ENCODE results near the gene CIC. TPM values are rescaled to one million over a fixed set of nuclear protein-coding genes. Genes with fewer than 3 reads are reported as not detected.

The CIC gene
- total and polyA plus RNA-seq, 2 of the 13 experiments (the other 11 are each of a cell fraction or from before 2014, with no cell fraction given): 5.9 to 8.0 TPM

DNA sequence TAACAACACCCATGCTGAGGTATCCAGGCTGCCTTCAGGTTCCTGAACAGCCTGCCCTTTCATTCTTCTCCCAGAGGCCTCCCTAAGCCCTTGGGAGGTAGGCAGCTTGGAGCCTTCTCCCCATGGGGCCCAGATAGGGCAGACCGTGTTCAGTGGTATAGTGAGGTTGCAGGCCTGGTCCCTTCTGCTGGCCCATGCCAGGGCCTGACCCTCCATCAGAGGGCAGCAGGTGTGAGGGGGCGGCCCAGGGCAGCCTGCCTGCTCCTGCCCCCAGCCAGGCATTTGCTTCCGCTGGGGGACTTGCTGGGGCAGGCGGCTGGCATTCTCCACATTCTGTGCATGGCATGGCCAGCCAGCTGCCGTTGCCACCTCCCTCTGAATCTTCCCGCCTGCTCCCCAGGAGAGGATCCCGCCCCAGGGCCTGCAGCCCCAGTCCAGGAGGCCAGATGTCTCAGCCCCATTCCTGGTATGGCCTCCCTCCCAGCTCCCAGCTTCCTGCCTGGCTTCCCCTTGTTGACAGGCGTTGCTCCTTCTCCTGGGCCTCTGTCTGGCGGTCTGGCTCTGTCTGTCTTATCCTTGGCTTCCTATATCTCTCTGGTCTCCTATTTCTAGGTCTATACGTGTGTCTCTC, 8.9 kb downstream of the CIC start (continued):
- TF ChIP-seq SP140L (CRISPR knock-in tag; IDR thresholded peaks at IDR 0.05; ENCODE audit: borderline replicate concordance) (no peak), ZNF850 (CRISPR knock-in tag; conservative IDR thresholded peaks at IDR 0.05) (no peak)
- TF ChIP-seq, protein P1, sequence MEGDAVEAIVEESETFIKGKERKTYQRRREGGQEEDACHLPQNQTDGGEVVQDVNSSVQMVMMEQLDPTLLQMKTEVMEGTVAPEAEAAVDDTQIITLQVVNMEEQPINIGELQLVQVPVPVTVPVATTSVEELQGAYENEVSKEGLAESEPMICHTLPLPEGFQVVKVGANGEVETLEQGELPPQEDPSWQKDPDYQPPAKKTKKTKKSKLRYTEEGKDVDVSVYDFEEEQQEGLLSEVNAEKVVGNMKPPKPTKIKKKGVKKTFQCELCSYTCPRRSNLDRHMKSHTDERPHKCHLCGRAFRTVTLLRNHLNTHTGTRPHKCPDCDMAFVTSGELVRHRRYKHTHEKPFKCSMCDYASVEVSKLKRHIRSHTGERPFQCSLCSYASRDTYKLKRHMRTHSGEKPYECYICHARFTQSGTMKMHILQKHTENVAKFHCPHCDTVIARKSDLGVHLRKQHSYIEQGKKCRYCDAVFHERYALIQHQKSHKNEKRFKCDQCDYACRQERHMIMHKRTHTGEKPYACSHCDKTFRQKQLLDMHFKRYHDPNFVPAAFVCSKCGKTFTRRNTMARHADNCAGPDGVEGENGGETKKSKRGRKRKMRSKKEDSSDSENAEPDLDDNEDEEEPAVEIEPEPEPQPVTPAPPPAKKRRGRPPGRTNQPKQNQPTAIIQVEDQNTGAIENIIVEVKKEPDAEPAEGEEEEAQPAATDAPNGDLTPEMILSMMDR (CRISPR knock-in tag; IDR thresholded peaks at IDR 0.05): 0 out of 2 replicates have a peak, but pooled peaks have one; percentile 11
- TF ChIP-seq, protein P2, sequence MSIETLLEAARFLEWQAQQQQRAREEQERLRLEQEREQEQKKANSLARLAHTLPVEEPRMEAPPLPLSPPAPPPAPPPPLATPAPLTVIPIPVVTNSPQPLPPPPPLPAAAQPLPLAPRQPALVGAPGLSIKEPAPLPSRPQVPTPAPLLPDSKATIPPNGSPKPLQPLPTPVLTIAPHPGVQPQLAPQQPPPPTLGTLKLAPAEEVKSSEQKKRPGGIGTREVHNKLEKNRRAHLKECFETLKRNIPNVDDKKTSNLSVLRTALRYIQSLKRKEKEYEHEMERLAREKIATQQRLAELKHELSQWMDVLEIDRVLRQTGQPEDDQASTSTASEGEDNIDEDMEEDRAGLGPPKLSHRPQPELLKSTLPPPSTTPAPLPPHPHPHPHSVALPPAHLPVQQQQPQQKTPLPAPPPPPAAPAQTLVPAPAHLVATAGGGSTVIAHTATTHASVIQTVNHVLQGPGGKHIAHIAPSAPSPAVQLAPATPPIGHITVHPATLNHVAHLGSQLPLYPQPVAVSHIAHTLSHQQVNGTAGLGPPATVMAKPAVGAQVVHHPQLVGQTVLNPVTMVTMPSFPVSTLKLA (IDR thresholded peaks at IDR 0.05): no peak

DNA sequence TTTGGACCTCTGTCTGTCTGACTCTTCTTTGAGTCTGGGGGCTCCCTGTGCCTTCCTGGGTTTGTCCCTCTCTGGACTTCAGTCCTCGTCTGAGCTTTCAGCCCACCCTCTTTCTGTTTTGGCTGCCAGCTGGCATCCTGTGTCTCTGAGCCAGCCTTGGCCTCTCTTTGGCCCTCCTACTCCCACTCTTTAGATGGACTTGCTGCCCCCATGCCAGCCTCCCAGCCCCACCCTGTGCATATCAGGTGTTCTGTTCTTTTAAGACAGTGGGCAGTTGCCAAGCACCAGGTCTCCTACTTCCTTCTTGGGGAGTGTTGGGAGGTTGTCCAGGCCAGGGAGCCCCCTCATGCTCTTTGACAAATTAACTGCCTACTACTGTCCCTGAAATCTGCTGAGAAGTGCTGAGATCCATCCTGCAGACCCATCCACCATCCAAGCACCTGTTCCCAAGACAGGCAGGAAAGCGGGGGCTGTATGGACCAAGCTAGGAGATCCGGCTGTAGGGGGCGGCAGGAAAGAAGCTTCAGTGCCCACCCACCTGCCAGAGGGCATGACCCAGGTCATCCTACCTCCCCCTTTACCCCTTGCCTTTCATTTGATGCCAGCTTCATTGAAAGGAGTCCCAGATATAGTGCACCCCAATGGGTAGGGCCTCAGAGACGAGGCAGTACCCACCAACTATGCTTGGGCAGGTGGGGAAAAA, 9.6 kb downstream of the CIC start:
- FAIRE-seq: no peak
- TF ChIP-seq NCOA2 (CRISPR knock-in tag; IDR thresholded peaks at IDR 0.05) (no peak), TAF15 (IDR thresholded peaks at IDR 0.05; ENCODE audit: low read depth, low read length, poor library complexity, severe bottlenecking) (no peak), ZFP82 (CRISPR knock-in tag; IDR thresholded peaks at IDR 0.05; ENCODE audit: borderline replicate concordance) (no peak)
- TF ChIP-seq, protein P3, sequence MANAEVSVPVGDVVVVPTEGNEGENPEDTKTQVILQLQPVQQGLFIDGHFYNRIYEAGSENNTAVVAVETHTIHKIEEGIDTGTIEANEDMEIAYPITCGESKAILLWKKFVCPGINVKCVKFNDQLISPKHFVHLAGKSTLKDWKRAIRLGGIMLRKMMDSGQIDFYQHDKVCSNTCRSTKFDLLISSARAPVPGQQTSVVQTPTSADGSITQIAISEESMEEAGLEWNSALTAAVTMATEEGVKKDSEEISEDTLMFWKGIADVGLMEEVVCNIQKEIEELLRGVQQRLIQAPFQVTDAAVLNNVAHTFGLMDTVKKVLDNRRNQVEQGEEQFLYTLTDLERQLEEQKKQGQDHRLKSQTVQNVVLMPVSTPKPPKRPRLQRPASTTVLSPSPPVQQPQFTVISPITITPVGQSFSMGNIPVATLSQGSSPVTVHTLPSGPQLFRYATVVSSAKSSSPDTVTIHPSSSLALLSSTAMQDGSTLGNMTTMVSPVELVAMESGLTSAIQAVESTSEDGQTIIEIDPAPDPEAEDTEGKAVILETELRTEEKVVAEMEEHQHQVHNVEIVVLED (CRISPR knock-in tag; IDR thresholded peaks at IDR 0.05; ENCODE audit: borderline replicate concordance): no peak
- TF ChIP-seq, protein P4, sequence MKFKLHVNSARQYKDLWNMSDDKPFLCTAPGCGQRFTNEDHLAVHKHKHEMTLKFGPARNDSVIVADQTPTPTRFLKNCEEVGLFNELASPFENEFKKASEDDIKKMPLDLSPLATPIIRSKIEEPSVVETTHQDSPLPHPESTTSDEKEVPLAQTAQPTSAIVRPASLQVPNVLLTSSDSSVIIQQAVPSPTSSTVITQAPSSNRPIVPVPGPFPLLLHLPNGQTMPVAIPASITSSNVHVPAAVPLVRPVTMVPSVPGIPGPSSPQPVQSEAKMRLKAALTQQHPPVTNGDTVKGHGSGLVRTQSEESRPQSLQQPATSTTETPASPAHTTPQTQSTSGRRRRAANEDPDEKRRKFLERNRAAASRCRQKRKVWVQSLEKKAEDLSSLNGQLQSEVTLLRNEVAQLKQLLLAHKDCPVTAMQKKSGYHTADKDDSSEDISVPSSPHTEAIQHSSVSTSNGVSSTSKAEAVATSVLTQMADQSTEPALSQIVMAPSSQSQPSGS (CRISPR knock-in tag; IDR thresholded peaks at IDR 0.05): no peak
- TF ChIP-seq, protein P5, sequence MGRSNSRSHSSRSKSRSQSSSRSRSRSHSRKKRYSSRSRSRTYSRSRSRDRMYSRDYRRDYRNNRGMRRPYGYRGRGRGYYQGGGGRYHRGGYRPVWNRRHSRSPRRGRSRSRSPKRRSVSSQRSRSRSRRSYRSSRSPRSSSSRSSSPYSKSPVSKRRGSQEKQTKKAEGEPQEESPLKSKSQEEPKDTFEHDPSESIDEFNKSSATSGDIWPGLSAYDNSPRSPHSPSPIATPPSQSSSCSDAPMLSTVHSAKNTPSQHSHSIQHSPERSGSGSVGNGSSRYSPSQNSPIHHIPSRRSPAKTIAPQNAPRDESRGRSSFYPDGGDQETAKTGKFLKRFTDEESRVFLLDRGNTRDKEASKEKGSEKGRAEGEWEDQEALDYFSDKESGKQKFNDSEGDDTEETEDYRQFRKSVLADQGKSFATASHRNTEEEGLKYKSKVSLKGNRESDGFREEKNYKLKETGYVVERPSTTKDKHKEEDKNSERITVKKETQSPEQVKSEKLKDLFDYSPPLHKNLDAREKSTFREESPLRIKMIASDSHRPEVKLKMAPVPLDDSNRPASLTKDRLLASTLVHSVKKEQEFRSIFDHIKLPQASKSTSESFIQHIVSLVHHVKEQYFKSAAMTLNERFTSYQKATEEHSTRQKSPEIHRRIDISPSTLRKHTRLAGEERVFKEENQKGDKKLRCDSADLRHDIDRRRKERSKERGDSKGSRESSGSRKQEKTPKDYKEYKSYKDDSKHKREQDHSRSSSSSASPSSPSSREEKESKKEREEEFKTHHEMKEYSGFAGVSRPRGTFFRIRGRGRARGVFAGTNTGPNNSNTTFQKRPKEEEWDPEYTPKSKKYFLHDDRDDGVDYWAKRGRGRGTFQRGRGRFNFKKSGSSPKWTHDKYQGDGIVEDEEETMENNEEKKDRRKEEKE (IDR thresholded peaks at IDR 0.05): no peak

More for the DNA sequence above, 9.6 kb downstream of the CIC start:
- H3K9ac ChIP-seq (ENCODE audit: insufficient read depth, low read depth, low read length): no peak overlapping the region
- in situ Hi-C loops (cut with HindIII; ENCODE audit: extremely low pct_ligation_motif_present, low pct_unique_long_range_greater_than_20kb) (no loop called here), intact Hi-C loops (cut with micrococcal nuclease; ENCODE audit: unreplicated experiment) (loop anchor here (2.0 kb wide), 1 partner anchor 58 kb away; the partner anchor contains the start of gene ZNF526)
- peak overlapping the region; percentile 27 for H3K27ac ChIP-seq (ENCODE audit: extremely low read length, insufficient read depth, low read length)
- ATAC-seq: no peak
- ChIA-PET POLR2A (interaction anchor here (1.4 to 7.4 kb wide), 5 partner anchors 8 to 33 kb away, joined by 3 to 117 read pairs (median 25); partner anchors contain the start of genes CIC and GSK3A), CTCF (ENCODE audit: low intra/inter-chr PET ratio, low total read pairs) (interaction anchor here (1.7 to 1.9 kb wide), 2 partner anchors 12 to 34 kb away, joined by 6 to 7 read pairs; no protein-coding TSS in a partner anchor)
- WGBS (ENCODE audit: low lambda C conversion rate): 90% methylated on average over 5 of the region's 5 CpGs
- no peaks in the 10 kb centered on the region for H3K27me3 ChIP-seq (ENCODE audit: control insufficient read depth in 1 of 2, insufficient read depth in 2 of 2, low read length in 2 of 2)
- H3K4me2 ChIP-seq (ENCODE audit: low read depth, low read length): peak overlapping the region; percentile 86; the same call in 1 of the 2 replicates
- peaks cover 11% of the 10 kb centered on the region for H3K79me2 ChIP-seq (ENCODE audit: insufficient read depth, low read length)
- no peak overlapping the region for H2AFZ ChIP-seq (ENCODE audit: low read length)
- H3K9me3 ChIP-seq (ENCODE audit: low read length): no peaks in the 10 kb centered on the region
- H3K4me3 ChIP-seq (replicated peaks in 1 of 3; ENCODE audit: insufficient read depth in 1 of 3, low read depth in 2 of 3, low read length in 3 of 3): no peak overlapping the region
- peaks cover 4 to 12% of the 10 kb centered on the region in 2 experiments; a peak in 3 of 5 replicates for H3K36me3 ChIP-seq (replicated peaks in 1 of 2; ENCODE audit: control insufficient read depth in 1 of 2, insufficient read depth in 2 of 2, low read length in 2 of 2)
- no peaks in the 10 kb centered on the region for H4K20me1 ChIP-seq (ENCODE audit: insufficient read depth, low read length)
- BruUV-seq (replicated peaks): no TSS peak
- DNase-seq (ENCODE audit: low spot score): no peak
- H3K4me1 ChIP-seq (ENCODE audit: insufficient read depth, low read length): peaks cover 51% of the 10 kb centered on the region
